A673 (cell line): Measurements from ENCODE around the gene CALCA. TPM values are rescaled to one million over a fixed set of nuclear protein-coding genes. Genes with fewer than 3 reads are reported as not detected.

ENCODE experiments used
- BruUV-seq: library from RNA; stranded (reverse); fragments of 400-500 nt; replicated peaks from 2 replicates; lab custom pipeline; 2021; lab: Mats Ljungman, UMichigan
- CTCF ChIA-PET: fragments of 300-600 bp; sonication (Branson Sonifier 250); formaldehyde crosslinking; loops from one replicate; lab custom pipeline; 2022; ENCODE audit warnings: antibody characterized with exemption; lab: Charles Lee
- POLR2A ChIA-PET: fragments of 300-600 bp; sonication (Branson Sonifier 250); formaldehyde crosslinking; loops from one replicate; lab custom pipeline; 2022; ENCODE audit warnings: antibody characterized with exemption; ENCODE audit not compliant: low non-redundant PET; lab: Charles Lee
- DNase-seq: peaks from one replicate; pipeline ENCODE4 v3.0.0-alpha.2; 2015; ENCODE audit warnings: low spot score
- H3K27ac ChIP-seq: fragments of 200-600 bp; sonication (generic); 2 replicates; pipeline ENCODE4 v1.5.1; 2016; ENCODE audit warnings: mixed run types, low read depth, mild to moderate bottlenecking, mixed read lengths, antibody characterized with exemption, low read length; ENCODE audit not compliant: poor library complexity, severe bottlenecking
- H3K27me3 ChIP-seq: fragments of 200-600 bp; sonication (generic); replicated peaks from 2 replicates; pipeline ENCODE4 v1.6.1; 2017; ENCODE audit warnings: mixed run types, low read depth, mild to moderate bottlenecking, mixed read lengths, antibody characterized with exemption, low read length; ENCODE audit not compliant: insufficient read depth, poor library complexity
- H3K36me3 ChIP-seq: fragments of 200-600 bp; sonication (generic); 2 replicates; pipeline ENCODE4 v1.6.1; 2016; ENCODE audit warnings: mixed run types, mild to moderate bottlenecking, mixed read lengths, antibody characterized with exemption, low read length; ENCODE audit not compliant: insufficient read depth, poor library complexity, severe bottlenecking
- H3K4me1 ChIP-seq: fragments of 200-600 bp; sonication (generic); 2 replicates; pipeline ENCODE4 v1.6.1; 2017; ENCODE audit warnings: mixed run types, mild to moderate bottlenecking, mixed read lengths, antibody characterized with exemption, low read length; ENCODE audit not compliant: insufficient read depth, poor library complexity, severe bottlenecking
- H3K4me3 ChIP-seq: fragments of 200-600 bp; sonication (generic); 2 replicates; pipeline ENCODE4 v1.5.1; 2016; ENCODE audit warnings: low read depth, mixed run types, mild to moderate bottlenecking, mixed read lengths, low read length; ENCODE audit not compliant: poor library complexity, severe bottlenecking
- H3K9me3 ChIP-seq: fragments of 200-600 bp; sonication (generic); 2 replicates; pipeline ENCODE4 v1.6.1; 2016; ENCODE audit warnings: mixed run types, low read depth, mild to moderate bottlenecking, mixed read lengths, antibody characterized with exemption, low read length; ENCODE audit not compliant: poor library complexity, severe bottlenecking
- EZH2 ChIP-seq: fragments of 200-600 bp; sonication (generic); IDR thresholded peaks from 2 replicates; pipeline ENCODE4 v1.6.1; 2017; ENCODE audit warnings: borderline replicate concordance, low read depth, mild to moderate bottlenecking, mixed read lengths, antibody characterized with exemption, low read length; ENCODE audit not compliant: poor library complexity, severe bottlenecking
- intact Hi-C: fragments of 100-400 bp; cut with micrococcal nuclease; formaldehyde crosslinking; loops from one replicate; pipeline ENCODE4 v1.10.0; 2022; ENCODE audit not compliant: unreplicated experiment
- total RNA-seq: library from RNA; stranded (reverse); gene quantifications from 2 replicates; pipeline ENCODE4 v1.2.3, GENCODE V29; 2021
- TF ChIP-seq, protein P1 (sequence below): fragments of 300-800, 200-600 bp; sonication (generic); conservative IDR thresholded peaks from 2 replicates; pipeline ENCODE4 v1.5.1; 2017; ENCODE audit warnings: low read depth, mild to moderate bottlenecking, antibody characterized with exemption, low read length, moderate library complexity, mixed read lengths

CALCA gene
- total RNA-seq, 1 experiment from 2014 or later: 2.2 TPM

DNA sequence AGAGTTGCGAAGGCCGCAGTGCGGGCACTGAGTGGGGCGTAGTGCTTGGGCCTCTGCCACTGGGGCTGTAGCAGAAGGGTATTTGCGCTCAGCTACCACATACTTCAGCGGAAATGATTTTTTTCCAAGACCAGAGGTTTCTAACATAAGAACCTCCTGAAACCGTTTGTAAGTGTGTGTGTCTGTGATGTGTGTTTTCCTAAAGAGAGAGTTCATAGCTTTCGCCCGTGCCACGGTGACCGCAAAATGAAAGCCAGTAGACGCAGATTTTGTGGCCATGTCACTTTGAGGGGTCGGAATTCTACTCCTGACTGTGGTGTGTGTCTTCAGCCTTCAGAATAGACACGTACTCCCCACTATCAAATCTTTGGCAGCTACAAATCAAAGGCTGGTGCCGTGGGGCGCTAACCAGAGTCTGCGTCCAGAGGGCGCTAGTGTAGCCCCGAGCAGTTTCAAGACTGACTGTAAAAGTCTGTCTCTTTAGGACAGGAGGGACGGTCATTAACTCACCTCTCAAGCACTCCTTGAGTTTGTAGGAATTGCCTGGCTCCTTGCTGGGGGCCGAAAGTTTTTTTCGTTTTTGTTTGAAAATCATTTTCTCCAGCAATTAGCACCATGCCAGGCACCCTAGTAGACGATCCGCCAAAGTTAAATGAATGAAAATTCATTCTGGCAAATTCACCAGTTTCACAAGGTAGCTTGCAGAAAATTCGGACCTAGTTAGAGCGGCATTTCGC, 2.5 kb upstream of the CALCA start:
- H3K4me3 ChIP-seq: no peak overlapping the region
- H3K9me3 ChIP-seq: no peaks in the 10 kb centered on the region
- POLR2A ChIA-PET: no interaction called here
- H3K27me3 ChIP-seq: peaks cover 10% of the 10 kb centered on the region
- H3K36me3 ChIP-seq: no peaks in the 10 kb centered on the region
- TF ChIP-seq, protein P1, sequence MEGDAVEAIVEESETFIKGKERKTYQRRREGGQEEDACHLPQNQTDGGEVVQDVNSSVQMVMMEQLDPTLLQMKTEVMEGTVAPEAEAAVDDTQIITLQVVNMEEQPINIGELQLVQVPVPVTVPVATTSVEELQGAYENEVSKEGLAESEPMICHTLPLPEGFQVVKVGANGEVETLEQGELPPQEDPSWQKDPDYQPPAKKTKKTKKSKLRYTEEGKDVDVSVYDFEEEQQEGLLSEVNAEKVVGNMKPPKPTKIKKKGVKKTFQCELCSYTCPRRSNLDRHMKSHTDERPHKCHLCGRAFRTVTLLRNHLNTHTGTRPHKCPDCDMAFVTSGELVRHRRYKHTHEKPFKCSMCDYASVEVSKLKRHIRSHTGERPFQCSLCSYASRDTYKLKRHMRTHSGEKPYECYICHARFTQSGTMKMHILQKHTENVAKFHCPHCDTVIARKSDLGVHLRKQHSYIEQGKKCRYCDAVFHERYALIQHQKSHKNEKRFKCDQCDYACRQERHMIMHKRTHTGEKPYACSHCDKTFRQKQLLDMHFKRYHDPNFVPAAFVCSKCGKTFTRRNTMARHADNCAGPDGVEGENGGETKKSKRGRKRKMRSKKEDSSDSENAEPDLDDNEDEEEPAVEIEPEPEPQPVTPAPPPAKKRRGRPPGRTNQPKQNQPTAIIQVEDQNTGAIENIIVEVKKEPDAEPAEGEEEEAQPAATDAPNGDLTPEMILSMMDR: peak; percentile 44
- TF ChIP-seq EZH2: no peak
- intact Hi-C loops: no loop called here
- no peak for DNase-seq
- H3K27ac ChIP-seq: no peak overlapping the region
- no peaks in the 10 kb centered on the region for H3K4me1 ChIP-seq
- BruUV-seq: no TSS peak
- CTCF ChIA-PET: no interaction called here

DNA sequence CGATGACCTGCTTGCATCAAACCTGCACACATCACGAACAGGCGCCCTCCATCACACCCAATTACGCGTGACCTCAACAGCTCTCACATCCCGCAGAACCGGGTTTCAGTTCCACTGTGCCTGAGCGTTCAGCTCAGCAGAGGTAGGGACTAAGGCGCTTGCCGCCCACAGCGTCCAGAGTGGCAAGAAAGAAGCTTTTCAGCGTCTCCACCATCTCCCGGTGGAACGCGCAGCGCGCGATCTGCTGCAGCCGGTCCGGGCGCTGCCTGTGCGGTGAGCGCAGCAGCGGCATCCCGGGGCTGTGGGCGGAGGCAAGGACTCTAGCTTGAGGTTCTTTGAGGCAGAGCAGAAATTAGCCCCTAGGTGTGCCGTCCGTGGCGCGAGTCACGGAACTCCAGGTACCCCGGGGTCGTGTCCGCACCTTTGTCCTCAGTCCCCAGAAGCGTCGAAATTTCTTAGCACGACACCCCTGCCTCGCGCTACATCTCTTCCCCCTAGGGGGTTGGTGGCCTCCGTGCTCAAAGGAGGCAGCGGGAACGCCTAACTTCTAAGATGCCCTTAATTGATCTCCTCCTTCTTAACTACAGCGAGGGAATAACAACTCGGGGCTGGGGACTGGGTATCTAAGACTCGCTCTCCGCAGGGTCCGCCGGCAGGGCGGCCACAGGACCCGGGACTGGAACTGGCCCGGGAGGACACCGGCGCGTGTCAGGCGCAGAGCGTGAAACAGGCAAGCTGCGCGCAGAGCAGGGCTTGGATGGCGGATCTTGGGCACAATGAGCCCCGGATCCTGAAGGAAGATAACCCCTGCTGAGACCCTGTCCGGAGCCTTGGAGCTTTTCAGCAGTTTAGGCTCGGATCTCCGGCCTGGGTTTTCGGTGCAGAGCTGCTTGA, 1.7 kb upstream of the CALCA start:
- peak; percentile 21 for DNase-seq
- TF ChIP-seq, protein P1: no peak
- TF ChIP-seq EZH2: no peak
- no TSS peak for BruUV-seq
- POLR2A ChIA-PET: no interaction called here
- intact Hi-C loops: no loop called here
- no peaks in the 10 kb centered on the region for H3K9me3 ChIP-seq
- peak overlapping the region; percentile 31 for H3K4me3 ChIP-seq
- no peaks in the 10 kb centered on the region for H3K4me1 ChIP-seq
- H3K27ac ChIP-seq: no peak overlapping the region
- CTCF ChIA-PET: no interaction called here
- peaks cover 10% of the 10 kb centered on the region for H3K27me3 ChIP-seq
- no peaks in the 10 kb centered on the region for H3K36me3 ChIP-seq

- BruUV-seq: no TSS peak
- intact Hi-C loops: no loop called here
- CTCF ChIA-PET: no interaction called here
- POLR2A ChIA-PET: no interaction called here
- no peak overlapping the region for H3K4me3 ChIP-seq
- H3K27me3 ChIP-seq: peaks cover 10% of the 10 kb centered on the region
- no peak for DNase-seq
- H3K9me3 ChIP-seq: no peaks in the 10 kb centered on the region
- TF ChIP-seq EZH2: no peak
- TF ChIP-seq, protein P1: no peak
- no peaks in the 10 kb centered on the region for H3K4me1 ChIP-seq
- no peak overlapping the region for H3K27ac ChIP-seq
- no peaks in the 10 kb centered on the region for H3K36me3 ChIP-seq
These were observed 687 bp upstream of the CALCA start for GRCh38 chr11:14972581-14973495.
